ENCODE results near the gene SPNS3.

Gene SPNS3

GRCh38 chr17:4514779-4515178 is 81.0 kb downstream of the SPNS3 start:
- DNase-seq (ENCODE audit: extremely low spot score): no peak
- CTCF ChIA-PET: no interaction called here
- POLR2A ChIA-PET: interaction anchor here (1.1 kb wide), 1 partner anchor 14 kb away, joined by 3 read pairs; no protein-coding TSS in a partner anchor
- no peak for TF ChIP-seq PKNOX1 (IDR thresholded peaks at IDR 0.05)
- TF ChIP-seq SUZ12 (IDR thresholded peaks at IDR 0.05): no peak
- TF ChIP-seq BHLHE40 (IDR thresholded peaks at IDR 0.05; ENCODE audit: borderline replicate concordance): no peak
- no peak for TF ChIP-seq SP1 (IDR thresholded peaks at IDR 0.05)
- no peak for TF ChIP-seq TARDBP (IDR thresholded peaks at IDR 0.05)
- TF ChIP-seq NFRKB (IDR thresholded peaks at IDR 0.05): no peak
- TF ChIP-seq HDGF (IDR thresholded peaks at IDR 0.05; ENCODE audit: borderline replicate concordance): no peak
- TF ChIP-seq ELF4 (IDR thresholded peaks at IDR 0.05): no peak
- TF ChIP-seq ZNF384 (IDR thresholded peaks at IDR 0.05): no peak
- no peak for TF ChIP-seq FOXA1 (IDR thresholded peaks at IDR 0.05)
- TF ChIP-seq CTBP1 (IDR thresholded peaks at IDR 0.05; ENCODE audit: borderline replicate concordance): no peak
- no peak for TF ChIP-seq L3MBTL2 (conservative IDR thresholded peaks at IDR 0.05)
- no peak for TF ChIP-seq LEF1 (IDR thresholded peaks at IDR 0.05; ENCODE audit: borderline replicate concordance)
- no peak for TF ChIP-seq ARNT (IDR thresholded peaks at IDR 0.05)
- TF ChIP-seq FOXM1 (IDR thresholded peaks at IDR 0.05; ENCODE audit: borderline replicate concordance): no peak
- TF ChIP-seq FOXK2 (IDR thresholded peaks at IDR 0.05): no peak

- no peak for DNase-seq (ENCODE audit: extremely low spot score)
- ChIA-PET POLR2A (no interaction called here), CTCF (no interaction called here)
- TF ChIP-seq SUZ12 (IDR thresholded peaks at IDR 0.05) (no peak), SP1 (IDR thresholded peaks at IDR 0.05) (no peak), FOXM1 (IDR thresholded peaks at IDR 0.05; ENCODE audit: borderline replicate concordance) (no peak), LEF1 (IDR thresholded peaks at IDR 0.05; ENCODE audit: borderline replicate concordance) (no peak), NFRKB (IDR thresholded peaks at IDR 0.05) (no peak), BHLHE40 (IDR thresholded peaks at IDR 0.05; ENCODE audit: borderline replicate concordance) (no peak), ZNF384 (IDR thresholded peaks at IDR 0.05) (no peak), L3MBTL2 (conservative IDR thresholded peaks at IDR 0.05) (no peak), PKNOX1 (IDR thresholded peaks at IDR 0.05) (no peak), CTBP1 (IDR thresholded peaks at IDR 0.05; ENCODE audit: borderline replicate concordance) (no peak), FOXA1 (IDR thresholded peaks at IDR 0.05) (no peak), TARDBP (IDR thresholded peaks at IDR 0.05) (no peak), HDGF (IDR thresholded peaks at IDR 0.05; ENCODE audit: borderline replicate concordance) (no peak), ARNT (IDR thresholded peaks at IDR 0.05) (no peak)
These were observed 81.8 kb downstream of the SPNS3 start for GRCh38 chr17:4515501-4515900.

- CTCF ChIA-PET: no interaction called here
- POLR2A ChIA-PET: no interaction called here
- TF ChIP-seq BHLHE40 (IDR thresholded peaks at IDR 0.05; ENCODE audit: borderline replicate concordance): no peak
- TF ChIP-seq FOXK2 (IDR thresholded peaks at IDR 0.05): no peak
- no peak for TF ChIP-seq ARNT (IDR thresholded peaks at IDR 0.05)
- no peak for TF ChIP-seq FOXA1 (IDR thresholded peaks at IDR 0.05)
- TF ChIP-seq SUZ12 (IDR thresholded peaks at IDR 0.05): no peak
- TF ChIP-seq HDGF (IDR thresholded peaks at IDR 0.05; ENCODE audit: borderline replicate concordance): no peak
- no peak for TF ChIP-seq FOXM1 (IDR thresholded peaks at IDR 0.05; ENCODE audit: borderline replicate concordance)
- no peak for TF ChIP-seq CTBP1 (IDR thresholded peaks at IDR 0.05; ENCODE audit: borderline replicate concordance)
- TF ChIP-seq PKNOX1 (IDR thresholded peaks at IDR 0.05): no peak
- no peak for TF ChIP-seq ZNF384 (IDR thresholded peaks at IDR 0.05)
- TF ChIP-seq SP1 (IDR thresholded peaks at IDR 0.05): no peak
- TF ChIP-seq L3MBTL2 (conservative IDR thresholded peaks at IDR 0.05): no peak
- no peak for TF ChIP-seq TARDBP (IDR thresholded peaks at IDR 0.05)
- no peak for TF ChIP-seq ELF4 (IDR thresholded peaks at IDR 0.05)
- no peak for TF ChIP-seq LEF1 (IDR thresholded peaks at IDR 0.05; ENCODE audit: borderline replicate concordance)
- TF ChIP-seq NFRKB (IDR thresholded peaks at IDR 0.05): no peak
- DNase-seq (ENCODE audit: extremely low spot score): no peak
These were observed 83.0 kb downstream of the SPNS3 start for GRCh38 chr17:4516735-4517134.

GRCh38 chr17:4518901-4519300 is 85.2 kb downstream of the SPNS3 start:
- POLR2A ChIA-PET: no interaction called here
- no peak for DNase-seq (ENCODE audit: extremely low spot score)
- CTCF ChIA-PET: no interaction called here
- TF ChIP-seq CTBP1 (IDR thresholded peaks at IDR 0.05; ENCODE audit: borderline replicate concordance): no peak

- ChIA-PET POLR2A (no interaction called here), CTCF (no interaction called here)
- DNase-seq (ENCODE audit: extremely low spot score): no peak
- no peak for TF ChIP-seq L3MBTL2 (conservative IDR thresholded peaks at IDR 0.05)
- TF ChIP-seq ZNF384 (IDR thresholded peaks at IDR 0.05): no peak
- TF ChIP-seq ARNT (IDR thresholded peaks at IDR 0.05): no peak
- no peak for TF ChIP-seq FOXK2 (IDR thresholded peaks at IDR 0.05)
- TF ChIP-seq HDGF (IDR thresholded peaks at IDR 0.05; ENCODE audit: borderline replicate concordance): no peak
- no peak for TF ChIP-seq FOXM1 (IDR thresholded peaks at IDR 0.05; ENCODE audit: borderline replicate concordance)
- no peak for TF ChIP-seq NFRKB (IDR thresholded peaks at IDR 0.05)
- TF ChIP-seq ELF4 (IDR thresholded peaks at IDR 0.05): no peak
- no peak for TF ChIP-seq SUZ12 (IDR thresholded peaks at IDR 0.05)
- TF ChIP-seq SP1 (IDR thresholded peaks at IDR 0.05): no peak
- TF ChIP-seq FOXA1 (IDR thresholded peaks at IDR 0.05): no peak
- TF ChIP-seq TARDBP (IDR thresholded peaks at IDR 0.05): no peak
- no peak for TF ChIP-seq CTBP1 (IDR thresholded peaks at IDR 0.05; ENCODE audit: borderline replicate concordance)
These were observed 85.6 kb downstream of the SPNS3 start for GRCh38 chr17:4519361-4519788.

GRCh38 chr17:4520060-4520893 is 86.5 kb downstream of the SPNS3 start:
- POLR2A ChIA-PET: no interaction called here
- no peak for TF ChIP-seq SP1 (IDR thresholded peaks at IDR 0.05)
- TF ChIP-seq TARDBP (IDR thresholded peaks at IDR 0.05): no peak
- TF ChIP-seq SUZ12 (IDR thresholded peaks at IDR 0.05): no peak
- TF ChIP-seq FOXK2 (IDR thresholded peaks at IDR 0.05): no peak
- no peak for DNase-seq (ENCODE audit: extremely low spot score)
- CTCF ChIA-PET: interaction anchor here (1.2 kb wide), 1 partner anchor 8 kb away, joined by 3 read pairs; no protein-coding TSS in a partner anchor
